IMR-90 (cell line): Measurements from ENCODE around the gene RAB20. TPM values are rescaled to one million over a fixed set of nuclear protein-coding genes. Genes with fewer than 3 reads are reported as not detected.

Source experiments
- ATAC-seq: fragments of 200-7000 bp; cut with Tn5 transposase; 2 replicates; pipeline ENCODE4 v1.9.1; 2020; ENCODE audit warnings: low read depth, mild to moderate bottlenecking, moderate library complexity
- BruUV-seq: library from RNA; stranded (reverse); fragments of 400-500 nt; replicated peaks from 2 replicates; lab custom pipeline; 2021; lab: Mats Ljungman, UMichigan
- CTCF ChIA-PET: fragments of 300-600 bp; formaldehyde crosslinking; extraction: SDS; loops from one replicate; lab custom pipeline; 2021; ENCODE audit warnings: antibody characterized with exemption; lab: Yijun Ruan, JAX
- POLR2A ChIA-PET: fragments of 300-600 bp; sonication (Branson Sonifier 250); formaldehyde crosslinking; loops from one replicate; lab custom pipeline; 2022; ENCODE audit warnings: antibody characterized with exemption; ENCODE audit not compliant: unreplicated experiment; lab: Charles Lee
- DNase-seq: peaks from one replicate; pipeline ENCODE4 v3.0.0; 2013
- H2AFZ ChIP-seq: replicated peaks from 2 replicates; pipeline ENCODE3; 2013; ENCODE audit warnings: low read length, mild to moderate bottlenecking; ENCODE audit not compliant: poor library complexity
- H2AK5ac ChIP-seq: 2 replicates; pipeline ENCODE4 v1.6.1; 2013; ENCODE audit warnings: low read depth, low read length, inconsistent platforms
- H2AK9ac ChIP-seq: replicated peaks from 2 replicates; pipeline ENCODE3; 2013; ENCODE audit warnings: mild to moderate bottlenecking, low read depth, low read length, moderate library complexity; ENCODE audit not compliant: poor library complexity
- H2BK120ac ChIP-seq: 2 replicates; pipeline ENCODE4 v1.6.1; 2013; ENCODE audit warnings: low read depth, low read length, inconsistent platforms
- H2BK15ac ChIP-seq: 3 replicates; pipeline ENCODE4 v1.6.1; 2013; ENCODE audit warnings: low read depth, low read length, inconsistent platforms
- H2BK20ac ChIP-seq: 2 replicates; pipeline ENCODE4 v1.6.1; 2013; ENCODE audit warnings: low read depth, mild to moderate bottlenecking, inconsistent platforms, low read length, moderate library complexity
- H2BK5ac ChIP-seq: 2 replicates; pipeline ENCODE4 v1.6.1; 2013; ENCODE audit warnings: mild to moderate bottlenecking, low read depth, low read length, inconsistent platforms; ENCODE audit not compliant: poor library complexity, severe bottlenecking
- H3K14ac ChIP-seq: replicated peaks from 2 replicates; pipeline ENCODE4 v1.6.1; 2013; ENCODE audit warnings: low read depth, low read length, inconsistent platforms
- H3K18ac ChIP-seq: 2 replicates; pipeline ENCODE4 v1.6.1; 2013; ENCODE audit warnings: low read depth, low read length, control low read depth
- H3K23ac ChIP-seq: 2 replicates; pipeline ENCODE4 v1.6.1; 2013; ENCODE audit warnings: low read depth, low read length, inconsistent platforms
- H3K27ac ChIP-seq: 2 replicates; pipeline ENCODE4 v1.5.1; 2013; ENCODE audit warnings: mild to moderate bottlenecking, control low read depth, low read length; ENCODE audit not compliant: insufficient read depth
- H3K27me3 ChIP-seq: 2 replicates; pipeline ENCODE4 v1.6.1; 2013; ENCODE audit warnings: low read length; ENCODE audit not compliant: control insufficient read depth, insufficient read depth
- H3K36me3 ChIP-seq: 2 replicates; pipeline ENCODE4 v1.6.1; 2013; ENCODE audit warnings: low read length, mixed read lengths; ENCODE audit not compliant: control insufficient read depth, insufficient read depth
- H3K4ac ChIP-seq: 2 replicates; pipeline ENCODE4 v1.6.1; 2013; ENCODE audit warnings: low read depth, low read length, inconsistent platforms
- H3K4me1 ChIP-seq: 2 replicates; pipeline ENCODE4 v1.6.1; 2013; ENCODE audit warnings: low read length, mixed read lengths; ENCODE audit not compliant: control insufficient read depth, insufficient read depth
- H3K4me2 ChIP-seq: 2 replicates; pipeline ENCODE4 v1.6.1; 2013; ENCODE audit warnings: low read depth, mild to moderate bottlenecking, control low read depth, low read length, moderate library complexity
- H3K4me3 ChIP-seq: 2 replicates; pipeline ENCODE4 v1.5.1; 2013; ENCODE audit warnings: low read depth, mild to moderate bottlenecking, control low read depth, low read length, moderate library complexity; ENCODE audit not compliant: insufficient read depth
- H3K56ac ChIP-seq: 2 replicates; pipeline ENCODE4 v1.6.1; 2013; ENCODE audit warnings: low read length, inconsistent platforms; ENCODE audit not compliant: insufficient read depth; ENCODE audit errors: extremely low read depth
- H3K79me1 ChIP-seq, 2 experiments: 2 replicates each; pipeline ENCODE4 v1.6.1; 2013; ENCODE audit warnings: low read length in 2 of 2, inconsistent platforms in 1 of 2, low read depth in 1 of 2
- H3K9ac ChIP-seq: 2 replicates; pipeline ENCODE4 v1.6.1; 2013; ENCODE audit warnings: low read depth, low read length, control low read depth
- H3K9me1 ChIP-seq: 2 replicates; pipeline ENCODE4 v1.6.1; 2013; ENCODE audit warnings: low read length, inconsistent platforms; ENCODE audit not compliant: insufficient read depth
- H3K9me3 ChIP-seq: 2 replicates; pipeline ENCODE4 v1.6.1; 2013; ENCODE audit warnings: low read length; ENCODE audit not compliant: control insufficient read depth, insufficient read depth
- H4K20me1 ChIP-seq: 2 replicates; pipeline ENCODE4 v1.6.1; 2013; ENCODE audit warnings: low read length, inconsistent platforms; ENCODE audit not compliant: insufficient read depth
- H4K5ac ChIP-seq: 2 replicates; pipeline ENCODE4 v1.6.1; 2013; ENCODE audit warnings: mild to moderate bottlenecking, low read depth, low read length, control low read depth
- H4K8ac ChIP-seq, 2 experiments: 2 replicates each; pipeline ENCODE4 v1.6.1; 2013; ENCODE audit warnings: low read depth in 2 of 2, low read length in 2 of 2, control low read depth in 1 of 2, inconsistent platforms in 1 of 2
- H4K91ac ChIP-seq: 2 replicates; pipeline ENCODE4 v1.6.1; 2013; ENCODE audit warnings: low read depth, low read length, inconsistent platforms; ENCODE audit not compliant: insufficient read depth
- MAFK ChIP-seq: IDR thresholded peaks from 2 replicates; pipeline ENCODE4 v1.6.1; 2012; ENCODE audit warnings: low read depth, low read length, improper control_type of control experiment
- MAZ ChIP-seq: IDR thresholded peaks from 2 replicates; pipeline ENCODE4 v1.6.1; 2012; ENCODE audit warnings: low read depth, mild to moderate bottlenecking, low read length, improper control_type of control experiment, moderate library complexity, borderline replicate concordance
- MXI1 ChIP-seq: IDR thresholded peaks from 2 replicates; pipeline ENCODE4 v1.6.1; 2012; ENCODE audit warnings: low read depth, mild to moderate bottlenecking, low read length, moderate library complexity, borderline replicate concordance
- POLR2A ChIP-seq: IDR thresholded peaks from 2 replicates; pipeline ENCODE4 v1.6.1; 2012; ENCODE audit warnings: mild to moderate bottlenecking, low read depth, low read length
- RAD21 ChIP-seq: IDR thresholded peaks from 2 replicates; pipeline ENCODE4 v1.6.1; 2012; ENCODE audit warnings: low read length, improper control_type of control experiment
- RCOR1 ChIP-seq: IDR thresholded peaks from 2 replicates; pipeline ENCODE4 v1.6.1; 2012; ENCODE audit warnings: mild to moderate bottlenecking, low read length, improper control_type of control experiment; ENCODE audit not compliant: insufficient replicate concordance
- RFX5 ChIP-seq: IDR thresholded peaks from 2 replicates; pipeline ENCODE4 v1.8.0; 2012; ENCODE audit warnings: low read depth, mild to moderate bottlenecking, low read length, moderate library complexity
- SMC3 ChIP-seq: fragments of 150-350 bp; IDR thresholded peaks from 2 replicates; pipeline ENCODE4 v1.6.1; 2016; ENCODE audit warnings: low read depth, mild to moderate bottlenecking, antibody characterized with exemption, low read length, moderate library complexity
- WGBS, 2 experiments: methylation state at CpG; one replicate each; pipeline versions ENCODE4 v1.1.5 to v1.1.7; 2013; ENCODE audit warnings: missing lambda C conversion rate in 2 of 2; ENCODE audit not compliant: insufficient read length in 1 of 2; ENCODE audit errors: extremely low coverage in 2 of 2; 5-methylcytosine and 5-hydroxymethylcytosine counted together
- dilution Hi-C: fragments of 300-500 bp; cut with HindIII; formaldehyde crosslinking; loops from one replicate; pipeline ENCODE4 v1.14.3; 2018; ENCODE audit warnings: low sequenced_read_pairs; ENCODE audit not compliant: unreplicated experiment
- in situ Hi-C: fragments of 300-500 bp; cut with MboI; formaldehyde crosslinking; loops from 3 replicates; pipeline ENCODE4 v1.14.3; 2019; ENCODE audit warnings: low sequenced_read_pairs, inconsistent platforms, mixed read lengths
- intact Hi-C: fragments of 100-400 bp; cut with micrococcal nuclease; formaldehyde crosslinking; loops from 2 replicates; pipeline ENCODE4 v1.10.0; 2022
- polyA plus RNA-seq, 3 experiments: library from polyadenylated mRNA; depleted of rRNA; stranded (reverse); fragments of >200 nt; gene quantifications; 2 replicates each; pipeline ENCODE4 v1.2.3, GENCODE V29; 2012; ENCODE audit warnings: low replicate concordance in 1 of 3
- total RNA-seq: library from RNA; depleted of rRNA; stranded (reverse); fragments of >200 nt; gene quantifications from 2 replicates; pipeline ENCODE4 v1.2.3, GENCODE V29; 2012
- TF ChIP-seq, protein P1 (sequence below): conservative IDR thresholded peaks from 2 replicates; pipeline ENCODE4 v1.5.1; 2012; ENCODE audit warnings: mild to moderate bottlenecking, low read depth, low read length, improper control_type of control experiment
- TF ChIP-seq, protein P2 (sequence below): fragments of 150-350 bp; IDR thresholded peaks from 2 replicates; pipeline ENCODE4 v1.6.1; 2017; ENCODE audit warnings: mild to moderate bottlenecking, antibody characterized with exemption, low read length, low read depth
- TF ChIP-seq, protein P3 (sequence below): fragments of 150-350 bp; IDR thresholded peaks from 2 replicates; pipeline ENCODE4 v1.6.1; 2016; ENCODE audit warnings: low read depth, mild to moderate bottlenecking, low read length, moderate library complexity, borderline replicate concordance

RAB20 gene
- total and polyA plus RNA-seq, 2 of the 4 experiments (the other 2 are of a cell fraction): 3.8 to 5.1 TPM

DNA sequence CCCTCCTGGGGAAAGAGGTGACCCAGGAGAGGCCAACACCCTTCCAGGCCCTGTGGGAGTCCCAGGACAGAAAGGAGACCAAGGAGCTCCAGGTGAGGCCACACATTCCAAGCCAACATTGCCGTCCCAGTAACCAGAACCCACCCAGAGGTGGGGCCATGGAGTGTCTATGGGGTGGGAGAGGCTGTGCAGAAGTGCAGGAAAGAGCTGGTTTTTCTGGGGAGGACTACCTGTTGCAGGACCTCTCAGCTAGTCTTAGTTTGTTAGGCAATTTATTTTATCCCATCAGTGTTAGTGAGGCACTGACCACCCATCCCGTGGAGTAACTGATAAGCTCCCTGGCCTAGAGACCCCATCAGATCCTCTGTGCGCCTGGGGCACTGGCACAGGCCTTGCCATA, 66.1 kb downstream of the RAB20 start:
- Histone ChIP-seq H3K27ac (no peak overlapping the region), H2BK15ac (no peak overlapping the region), H3K23ac (no peak overlapping the region), H4K20me1 (peaks cover 16% of the 10 kb centered on the region), H3K9me1 (peaks cover 25% of the 10 kb centered on the region), H3K56ac (no peak overlapping the region), H2BK120ac (no peak overlapping the region), H3K9me3 (no peaks in the 10 kb centered on the region), H3K14ac (no peak overlapping the region), H2AFZ (no peak overlapping the region), H2AK5ac (no peak overlapping the region), H4K91ac (no peak overlapping the region), H2BK20ac (no peak overlapping the region), H3K4ac (no peak overlapping the region), H3K4me2 (no peak overlapping the region), H3K18ac (no peak overlapping the region), H4K5ac (no peak overlapping the region), H3K4me3 (no peak overlapping the region), H4K8ac (no peak overlapping the region), H2BK5ac (no peak overlapping the region), H3K27me3 (no peaks in the 10 kb centered on the region), H3K4me1 (no peaks in the 10 kb centered on the region), H3K79me1 (peaks cover 5 to 43% of the 10 kb centered on the region in 2 experiments), H2AK9ac (no peak overlapping the region), H3K36me3 (peaks cover 86% of the 10 kb centered on the region), H3K9ac (no peak overlapping the region)
- ATAC-seq: no peak
- WGBS, 2 experiments: no CpG with 5 or more reads among the region's 3 CpGs
- POLR2A ChIA-PET: no interaction called here
- no TSS peak for BruUV-seq
- in situ Hi-C loops: no loop called here
- intact Hi-C loops: no loop called here
- TF ChIP-seq MXI1 (no peak), RCOR1 (no peak), MAFK (no peak), RFX5 (no peak), RAD21 (no peak), SMC3 (no peak), MAZ (no peak), POLR2A (no peak)
- TF ChIP-seq, protein P1, sequence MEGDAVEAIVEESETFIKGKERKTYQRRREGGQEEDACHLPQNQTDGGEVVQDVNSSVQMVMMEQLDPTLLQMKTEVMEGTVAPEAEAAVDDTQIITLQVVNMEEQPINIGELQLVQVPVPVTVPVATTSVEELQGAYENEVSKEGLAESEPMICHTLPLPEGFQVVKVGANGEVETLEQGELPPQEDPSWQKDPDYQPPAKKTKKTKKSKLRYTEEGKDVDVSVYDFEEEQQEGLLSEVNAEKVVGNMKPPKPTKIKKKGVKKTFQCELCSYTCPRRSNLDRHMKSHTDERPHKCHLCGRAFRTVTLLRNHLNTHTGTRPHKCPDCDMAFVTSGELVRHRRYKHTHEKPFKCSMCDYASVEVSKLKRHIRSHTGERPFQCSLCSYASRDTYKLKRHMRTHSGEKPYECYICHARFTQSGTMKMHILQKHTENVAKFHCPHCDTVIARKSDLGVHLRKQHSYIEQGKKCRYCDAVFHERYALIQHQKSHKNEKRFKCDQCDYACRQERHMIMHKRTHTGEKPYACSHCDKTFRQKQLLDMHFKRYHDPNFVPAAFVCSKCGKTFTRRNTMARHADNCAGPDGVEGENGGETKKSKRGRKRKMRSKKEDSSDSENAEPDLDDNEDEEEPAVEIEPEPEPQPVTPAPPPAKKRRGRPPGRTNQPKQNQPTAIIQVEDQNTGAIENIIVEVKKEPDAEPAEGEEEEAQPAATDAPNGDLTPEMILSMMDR: no peak
- TF ChIP-seq, protein P2, sequence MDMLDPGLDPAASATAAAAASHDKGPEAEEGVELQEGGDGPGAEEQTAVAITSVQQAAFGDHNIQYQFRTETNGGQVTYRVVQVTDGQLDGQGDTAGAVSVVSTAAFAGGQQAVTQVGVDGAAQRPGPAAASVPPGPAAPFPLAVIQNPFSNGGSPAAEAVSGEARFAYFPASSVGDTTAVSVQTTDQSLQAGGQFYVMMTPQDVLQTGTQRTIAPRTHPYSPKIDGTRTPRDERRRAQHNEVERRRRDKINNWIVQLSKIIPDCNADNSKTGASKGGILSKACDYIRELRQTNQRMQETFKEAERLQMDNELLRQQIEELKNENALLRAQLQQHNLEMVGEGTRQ: no peak
- TF ChIP-seq, protein P3, sequence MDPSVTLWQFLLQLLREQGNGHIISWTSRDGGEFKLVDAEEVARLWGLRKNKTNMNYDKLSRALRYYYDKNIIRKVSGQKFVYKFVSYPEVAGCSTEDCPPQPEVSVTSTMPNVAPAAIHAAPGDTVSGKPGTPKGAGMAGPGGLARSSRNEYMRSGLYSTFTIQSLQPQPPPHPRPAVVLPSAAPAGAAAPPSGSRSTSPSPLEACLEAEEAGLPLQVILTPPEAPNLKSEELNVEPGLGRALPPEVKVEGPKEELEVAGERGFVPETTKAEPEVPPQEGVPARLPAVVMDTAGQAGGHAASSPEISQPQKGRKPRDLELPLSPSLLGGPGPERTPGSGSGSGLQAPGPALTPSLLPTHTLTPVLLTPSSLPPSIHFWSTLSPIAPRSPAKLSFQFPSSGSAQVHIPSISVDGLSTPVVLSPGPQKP: no peak
- DNase-seq: no peak
- dilution Hi-C loops: no loop called here
- CTCF ChIA-PET: interaction anchor here (0.8 kb wide), 1 partner anchor 9 kb away, joined by 3 read pairs; no protein-coding TSS in a partner anchor
